Tibial nerve (tissue), 3 donors: ENCODE data around the gene TRPT1.

Source experiments
- CTCF ChIP-seq, 5 experiments: fragments of 200-600 bp in 3 of 5; fragments of 450-650 bp in 2 of 5; sonication (generic) in 3 of 5; IDR thresholded peaks; one replicate each; pipeline ENCODE4 v1.5.1; 2016 to 2019; ENCODE audit warnings: antibody characterized with exemption in 5 of 5, mild to moderate bottlenecking in 3 of 5, moderate library complexity in 2 of 5
- POLR2A ChIP-seq, 2 donors: fragments of 450-650 bp; IDR thresholded peaks; one replicate each; pipeline ENCODE4 v1.6.1; 2017; ENCODE audit warnings: antibody characterized with exemption in 2 of 2, mild to moderate bottlenecking in 2 of 2, moderate library complexity in 2 of 2

- no peak for TF ChIP-seq CTCF (IDR thresholded peaks at IDR 0.05)
- TF ChIP-seq POLR2A (IDR thresholded peaks at IDR 0.05): no peak
Observed at GRCh38 chr11:64275031-64275800, 49.2 kb upstream of the TRPT1 start.
